Caki2 (cell line): ENCODE results near the gene RAB38. TPM values are rescaled to one million over a fixed set of nuclear protein-coding genes. Genes with fewer than 3 reads are reported as not detected.
A peak's percentile ranks its signal among the peaks of the same experiment; 100 is the strongest.

ENCODE experiments used
- DNase-seq: peaks from one replicate; pipeline ENCODE4 v3.0.0-alpha.2; 2015; ENCODE audit warnings: low read depth
- in situ Hi-C: cut with HindIII; loops from 2 replicates; pipeline ENCODE4 v1.10.0; 2016; ENCODE audit warnings: low sequenced_read_pairs, low pct_unique_long_range_greater_than_20kb, mixed read lengths
- total RNA-seq: library from RNA; depleted of rRNA; stranded (reverse); fragments of >200 nt; shearing (Covaris generic); gene quantifications from 2 replicates; pipeline ENCODE4 v1.2.3, GENCODE V29; 2014; ENCODE audit warnings: low replicate concordance

The RAB38 gene
- total RNA-seq, 1 experiment from 2014 or later, result 21.2 TPM

GRCh38 chr11:88175569-88176075, 379 bp upstream of the RAB38 start:
- DNase-seq, result peak; percentile 48
- in situ Hi-C loops, result no loop called here

- in situ Hi-C loops, result no loop called here
- DNase-seq, result no peak
These were observed 1.3 kb downstream of the RAB38 start for GRCh38 chr11:88173956-88174355.

DNA sequence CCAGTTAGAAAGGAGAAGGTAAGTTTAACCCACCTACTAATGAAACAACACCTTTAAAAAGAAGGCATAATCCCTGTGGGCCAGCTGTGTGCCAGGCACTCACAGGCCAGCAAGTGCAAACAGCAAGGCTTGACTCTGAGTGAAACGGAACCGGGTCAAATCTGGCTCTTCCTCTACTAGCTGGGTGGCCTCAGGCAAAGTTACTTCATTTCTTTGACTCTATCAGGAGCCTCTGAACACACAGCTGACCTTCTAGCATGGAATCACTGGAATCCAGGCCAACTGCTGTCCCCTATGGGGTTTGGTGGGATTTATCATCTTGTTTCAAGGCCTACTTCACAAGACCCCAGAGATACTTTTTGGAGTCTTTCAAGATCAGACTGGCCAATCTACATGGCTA, 3.3 kb downstream of the RAB38 start:
- in situ Hi-C loops, result no loop called here
- no peak for DNase-seq

DNA sequence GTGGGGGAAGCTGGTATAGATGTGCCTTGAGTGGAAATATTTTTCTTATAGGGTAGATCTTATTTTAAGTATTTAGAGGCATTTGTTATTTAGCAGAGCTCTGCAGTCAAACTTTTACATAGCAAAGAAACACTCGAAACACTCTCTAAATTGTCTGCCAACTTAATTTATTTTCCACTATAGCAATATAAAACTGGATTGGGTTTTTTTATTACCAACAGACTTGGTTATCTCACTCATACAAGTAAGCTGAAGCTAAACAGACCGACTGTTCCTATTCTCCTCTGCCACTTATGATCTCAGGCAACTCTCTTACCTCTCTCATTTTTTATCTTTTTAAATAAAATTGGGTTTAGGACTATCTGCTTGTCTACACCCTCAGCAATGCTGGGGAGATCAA, 4.6 kb downstream of the RAB38 start:
- DNase-seq, result no peak
- in situ Hi-C loops, result no loop called here

DNA sequence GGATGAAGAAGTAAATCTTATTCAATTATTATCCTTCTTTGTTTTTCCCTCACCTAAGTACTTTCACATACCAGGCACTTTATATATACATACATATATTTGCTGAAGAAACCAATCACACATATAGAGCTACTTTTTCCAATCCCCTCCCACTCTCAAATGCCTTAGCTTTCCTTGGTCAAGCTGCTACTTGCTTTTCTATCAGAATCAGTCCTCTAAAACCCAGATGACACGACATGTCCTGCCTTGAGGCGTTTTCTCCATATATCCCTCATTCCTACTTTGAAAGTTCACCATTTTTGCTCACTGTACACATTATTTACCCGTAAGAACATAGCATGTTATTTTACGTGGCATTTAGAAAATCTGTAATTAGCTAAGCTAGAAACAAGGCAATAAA, 5.4 kb downstream of the RAB38 start:
- in situ Hi-C loops, result no loop called here
- no peak for DNase-seq

DNA sequence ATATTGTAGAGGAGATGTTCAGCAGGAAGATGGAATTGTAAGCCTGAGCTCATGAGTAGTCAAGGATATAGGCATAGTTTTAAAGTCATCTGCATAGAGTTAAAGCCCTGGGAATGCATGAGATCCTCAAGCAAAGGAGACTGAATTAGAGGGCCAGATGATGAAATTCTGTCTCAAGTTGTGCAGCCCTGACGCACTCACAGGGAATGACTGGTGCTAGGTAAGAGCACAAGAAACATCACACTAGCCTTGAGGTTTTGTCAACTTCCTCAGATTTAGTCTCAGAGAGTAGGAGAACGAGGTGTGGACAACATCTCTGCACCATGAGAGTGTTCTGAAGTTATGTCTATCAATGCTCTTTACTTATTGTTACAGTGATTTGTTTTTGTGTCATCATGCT, 5.8 kb downstream of the RAB38 start:
- in situ Hi-C loops, result no loop called here
- DNase-seq, result no peak

- no peak for DNase-seq
- in situ Hi-C loops, result no loop called here
These were observed 7.4 kb downstream of the RAB38 start for GRCh38 chr11:88167853-88168252.

DNA sequence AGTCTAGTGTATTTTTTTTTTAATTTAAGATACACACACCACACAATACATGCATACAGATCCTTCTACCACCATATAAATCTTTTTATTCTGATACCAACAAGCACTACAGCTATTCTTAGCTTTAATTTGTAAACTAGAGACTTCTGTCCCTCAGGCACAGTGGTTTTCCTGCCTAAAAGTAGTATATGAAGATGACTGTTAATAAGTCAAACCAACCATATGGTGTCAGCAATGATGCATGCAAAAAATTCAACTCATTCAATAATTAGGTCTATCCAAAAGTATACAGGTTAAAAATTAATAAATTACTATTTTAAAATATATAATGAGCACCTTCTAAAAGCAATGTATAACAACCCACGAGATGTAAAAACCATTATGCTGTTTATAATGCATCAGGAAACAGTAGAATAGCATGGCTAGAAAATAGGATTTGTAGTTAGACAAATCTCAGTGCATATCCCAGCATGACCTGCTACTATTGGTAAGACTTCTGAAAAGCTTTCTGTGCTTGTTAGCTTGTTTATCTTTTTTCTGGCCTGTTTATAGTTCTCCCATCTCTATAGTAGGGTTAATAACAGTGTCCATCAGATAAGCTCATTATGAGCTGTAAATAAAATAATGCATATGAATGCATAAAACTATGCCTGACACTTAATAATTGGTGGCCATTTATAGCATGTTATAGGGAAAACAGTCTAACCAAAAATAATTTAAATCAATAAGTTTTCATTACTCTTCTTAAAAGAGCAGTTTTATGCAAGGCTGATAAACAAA, 10.2 kb downstream of the RAB38 start:
- no peak for DNase-seq
- in situ Hi-C loops, result no loop called here

- in situ Hi-C loops, result no loop called here
- DNase-seq, result no peak
These were observed 10.9 kb downstream of the RAB38 start for GRCh38 chr11:88164320-88164719.

DNA sequence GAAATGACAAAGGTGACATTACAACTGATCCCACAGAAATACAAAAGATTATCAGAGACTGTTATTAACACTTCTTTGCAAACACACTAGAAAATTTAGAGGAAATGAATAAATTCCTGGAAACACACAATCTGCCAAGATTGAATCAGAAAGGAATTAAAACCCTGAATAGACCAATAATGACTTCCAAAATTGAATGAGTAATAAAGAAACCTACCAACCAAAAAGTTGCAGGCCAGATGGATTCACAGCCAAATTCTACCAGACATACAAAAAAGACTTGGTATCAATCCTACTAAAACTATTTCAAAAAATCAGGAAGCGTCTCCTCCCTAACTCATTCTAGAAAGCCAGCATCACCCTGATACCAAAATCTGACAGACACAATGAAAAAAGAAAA, 17.2 kb downstream of the RAB38 start:
- in situ Hi-C loops, result no loop called here
- DNase-seq, result no peak

- no peak for DNase-seq
- in situ Hi-C loops, result no loop called here
These were observed 17.9 kb downstream of the RAB38 start for GRCh38 chr11:88157370-88157769.

GRCh38 chr11:88152381-88152780, 22.9 kb downstream of the RAB38 start:
- in situ Hi-C loops, result no loop called here
- no peak for DNase-seq

DNA sequence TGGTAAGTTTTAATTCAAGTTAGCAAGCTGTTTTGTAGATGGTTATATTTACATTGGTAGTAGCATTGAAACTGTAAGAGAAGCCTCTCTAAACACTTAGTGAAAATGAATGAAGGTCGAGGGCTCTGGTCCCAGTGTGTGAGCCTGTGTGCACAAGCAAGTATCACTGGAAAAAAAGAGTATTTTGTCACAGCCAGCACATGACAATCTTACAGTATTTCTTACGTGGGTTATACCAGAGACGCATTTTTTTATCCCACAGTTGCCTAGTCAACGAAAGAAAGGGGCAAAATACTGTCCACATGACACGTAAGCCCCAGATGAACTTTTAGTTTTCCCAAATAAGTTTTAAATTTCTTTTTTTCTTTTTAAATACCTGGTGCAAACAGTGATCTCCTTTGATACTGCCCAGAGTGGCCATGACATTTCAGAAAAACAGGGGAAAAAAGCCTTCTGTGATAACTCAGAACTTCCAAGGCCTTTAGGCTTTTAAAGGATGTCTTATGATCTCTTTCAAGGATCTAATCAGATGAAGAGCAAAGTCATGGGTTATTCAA, 23.5 kb downstream of the RAB38 start:
- in situ Hi-C loops, result no loop called here
- DNase-seq, result no peak

DNA sequence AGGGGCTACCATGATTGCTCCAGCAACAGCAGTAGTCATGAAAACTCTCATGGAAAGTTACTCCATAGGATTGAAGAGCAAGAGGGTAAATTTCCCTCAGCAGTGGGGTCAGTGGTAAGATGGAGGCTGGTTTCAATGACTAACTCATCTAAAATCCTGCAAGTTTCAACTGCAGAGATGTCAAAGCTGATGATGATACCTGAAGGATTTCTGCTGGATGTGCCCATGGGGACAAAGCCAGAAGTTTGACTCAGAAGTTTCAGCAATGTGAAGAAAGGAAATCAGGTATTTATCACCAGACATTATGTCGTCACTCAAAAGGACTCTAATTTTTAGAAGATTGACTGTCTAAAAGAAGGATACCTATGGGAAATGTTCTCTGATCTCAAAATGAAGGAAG, 29.1 kb downstream of the RAB38 start:
- in situ Hi-C loops, result no loop called here
- no peak for DNase-seq

- no peak for DNase-seq
- in situ Hi-C loops, result no loop called here
These were observed 35.4 kb downstream of the RAB38 start for GRCh38 chr11:88139865-88140264.

DNA sequence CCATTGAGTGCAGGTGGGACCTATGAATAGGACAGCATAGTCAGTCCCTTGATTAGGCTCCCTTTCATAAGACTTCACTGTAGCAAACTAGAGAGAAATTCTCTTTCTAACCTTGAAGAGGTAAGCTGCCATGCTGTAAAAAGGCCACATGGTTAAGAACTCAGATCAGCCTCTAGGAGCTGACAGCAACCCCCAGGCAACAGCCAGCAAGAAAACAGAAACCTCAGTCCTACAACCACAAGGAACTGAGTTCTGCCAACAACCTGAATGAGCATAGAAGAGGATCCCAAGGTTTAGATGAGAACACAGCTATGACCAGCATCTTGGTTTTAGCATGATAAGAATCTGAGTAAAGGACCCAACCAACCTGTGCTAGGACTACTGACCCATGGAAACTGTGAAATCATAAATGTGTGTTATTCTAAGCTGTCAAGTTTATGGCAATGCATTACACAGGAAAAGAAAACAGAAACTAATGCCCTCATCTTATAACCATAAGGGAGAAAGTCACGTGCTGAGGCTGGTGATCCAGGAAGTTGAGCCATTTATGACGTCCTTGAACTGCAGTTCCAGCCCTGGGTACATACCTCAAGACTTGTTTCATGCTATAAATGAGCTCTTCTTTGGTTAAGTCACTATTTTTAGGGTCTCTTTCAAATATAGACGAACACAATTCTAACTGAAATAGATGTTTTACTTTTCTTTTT, 43.3 kb downstream of the RAB38 start:
- DNase-seq, result no peak
- in situ Hi-C loops, result no loop called here

- in situ Hi-C loops, result no loop called here
- no peak for DNase-seq
These were observed 52.3 kb downstream of the RAB38 start for GRCh38 chr11:88122956-88123355.

DNA sequence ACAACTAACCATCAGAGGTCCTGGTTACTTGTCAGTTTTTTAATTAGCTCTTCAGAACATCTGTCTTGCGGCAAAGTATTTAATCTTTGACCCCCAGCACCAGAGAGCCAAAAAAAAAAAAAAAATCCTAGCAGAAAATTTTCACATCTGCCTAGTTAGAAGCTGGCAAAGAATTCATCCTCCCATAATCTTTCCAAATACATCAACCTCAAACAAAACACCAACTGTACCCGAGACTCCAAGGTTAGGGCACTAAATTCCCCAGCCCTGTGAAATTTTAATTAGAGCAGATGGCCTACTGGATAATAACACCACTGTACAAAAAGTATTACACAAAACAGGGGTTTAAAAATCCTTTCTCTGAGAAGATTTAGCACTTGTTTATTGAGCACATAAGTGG, 55.7 kb downstream of the RAB38 start:
- no peak for DNase-seq
- in situ Hi-C loops, result no loop called here

GRCh38 chr11:88117281-88117858, 57.9 kb downstream of the RAB38 start:
- in situ Hi-C loops, result no loop called here
- DNase-seq, result no peak
